ENCODE data around the gene ORC6. TPM values are rescaled to one million over a fixed set of nuclear protein-coding genes. Genes with fewer than 3 reads are reported as not detected.
A peak's percentile ranks its signal among the peaks of the same experiment; 100 is the strongest.

ORC6 gene
- total RNA-seq, 2 experiments from 2014 or later: 3.7 to 3.8 TPM

DNA sequence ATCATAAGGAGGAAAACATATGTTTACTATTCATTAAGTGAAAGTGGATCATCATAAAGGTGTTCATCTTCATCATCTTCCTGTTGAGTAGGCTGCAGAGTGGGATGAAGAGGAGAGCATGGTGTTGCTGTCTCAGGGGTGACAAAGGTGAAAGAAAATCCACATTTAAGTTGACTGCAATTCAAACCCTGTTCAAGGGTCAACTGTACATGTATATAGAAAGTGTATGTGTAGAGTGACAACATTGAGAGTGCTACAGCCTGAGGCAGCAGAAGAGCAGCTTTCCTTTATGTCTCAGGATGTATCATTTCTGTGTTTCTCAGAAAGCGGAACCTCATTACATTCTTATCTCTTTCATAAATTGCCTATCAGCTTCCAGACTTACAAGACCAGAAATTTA is 17.2 kb downstream of the ORC6 start:
- no peaks in the 10 kb centered on the region for H3K4me1 Mint-ChIP-seq (ENCODE audit: low read depth)
- Histone ChIP-seq H3K36me3 (ENCODE audit: insufficient read depth, low read length) (no peaks in the 10 kb centered on the region), H3K4me1 (ENCODE audit: insufficient read depth, low read length) (peaks cover 2% of the 10 kb centered on the region), H3K27ac (ENCODE audit: low read depth in 1 of 2, low read length in 2 of 2) (no peak overlapping the region), H3K4me3 (ENCODE audit: low read length) (no peak overlapping the region), H3K27me3 (ENCODE audit: control insufficient read depth in 1 of 2, insufficient read depth in 2 of 2, low read length in 2 of 2) (no peaks in the 10 kb centered on the region), H3K9me3 (ENCODE audit: control insufficient read depth in 1 of 2, insufficient read depth in 1 of 2, low read length in 2 of 2) (no peaks in the 10 kb centered on the region)
- intact Hi-C loops (cut with DNase I, micrococcal nuclease): loop anchor here in 1 of 2 experiments (5.0 kb wide), 1 partner anchor 71 kb away; no protein-coding TSS in a partner anchor
- no peaks in the 10 kb centered on the region for H3K9me3 Mint-ChIP-seq
- TF ChIP-seq, protein P1, sequence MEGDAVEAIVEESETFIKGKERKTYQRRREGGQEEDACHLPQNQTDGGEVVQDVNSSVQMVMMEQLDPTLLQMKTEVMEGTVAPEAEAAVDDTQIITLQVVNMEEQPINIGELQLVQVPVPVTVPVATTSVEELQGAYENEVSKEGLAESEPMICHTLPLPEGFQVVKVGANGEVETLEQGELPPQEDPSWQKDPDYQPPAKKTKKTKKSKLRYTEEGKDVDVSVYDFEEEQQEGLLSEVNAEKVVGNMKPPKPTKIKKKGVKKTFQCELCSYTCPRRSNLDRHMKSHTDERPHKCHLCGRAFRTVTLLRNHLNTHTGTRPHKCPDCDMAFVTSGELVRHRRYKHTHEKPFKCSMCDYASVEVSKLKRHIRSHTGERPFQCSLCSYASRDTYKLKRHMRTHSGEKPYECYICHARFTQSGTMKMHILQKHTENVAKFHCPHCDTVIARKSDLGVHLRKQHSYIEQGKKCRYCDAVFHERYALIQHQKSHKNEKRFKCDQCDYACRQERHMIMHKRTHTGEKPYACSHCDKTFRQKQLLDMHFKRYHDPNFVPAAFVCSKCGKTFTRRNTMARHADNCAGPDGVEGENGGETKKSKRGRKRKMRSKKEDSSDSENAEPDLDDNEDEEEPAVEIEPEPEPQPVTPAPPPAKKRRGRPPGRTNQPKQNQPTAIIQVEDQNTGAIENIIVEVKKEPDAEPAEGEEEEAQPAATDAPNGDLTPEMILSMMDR (IDR thresholded peaks at IDR 0.05): no peak
- ATAC-seq (ENCODE audit: poor library complexity) (no peak), DNase-seq (no peak)
- no peak overlapping the region for H3K27ac Mint-ChIP-seq
- H3K27me3 Mint-ChIP-seq: no peaks in the 10 kb centered on the region
- H3K36me3 Mint-ChIP-seq (ENCODE audit: low read depth): no peaks in the 10 kb centered on the region
- H3K4me3 Mint-ChIP-seq: no peak overlapping the region
- ChIA-PET POLR2A (no interaction called here), CTCF (no interaction called here)

- DNase-seq (peak in 1 of 14 experiments; percentile 22), ATAC-seq (ENCODE audit: poor library complexity) (no peak)
- Histone ChIP-seq H3K4me1 (ENCODE audit: insufficient read depth, low read length) (peaks cover 2% of the 10 kb centered on the region), H3K36me3 (ENCODE audit: insufficient read depth, low read length) (no peaks in the 10 kb centered on the region), H3K9me3 (ENCODE audit: control insufficient read depth in 1 of 2, insufficient read depth in 1 of 2, low read length in 2 of 2) (no peaks in the 10 kb centered on the region), H3K27me3 (ENCODE audit: control insufficient read depth in 1 of 2, insufficient read depth in 2 of 2, low read length in 2 of 2) (no peaks in the 10 kb centered on the region), H3K4me3 (ENCODE audit: low read length) (no peak overlapping the region), H3K27ac (ENCODE audit: low read depth in 1 of 2, low read length in 2 of 2) (no peak overlapping the region)
- ChIA-PET CTCF (no interaction called here), POLR2A (no interaction called here)
- Mint-ChIP-seq H3K27ac (no peak overlapping the region), H3K27me3 (no peaks in the 10 kb centered on the region), H3K36me3 (ENCODE audit: low read depth) (no peaks in the 10 kb centered on the region), H3K4me1 (ENCODE audit: low read depth) (no peaks in the 10 kb centered on the region), H3K9me3 (no peaks in the 10 kb centered on the region), H3K4me3 (no peak overlapping the region)
- intact Hi-C loops (cut with DNase I, micrococcal nuclease): loop anchor here in 1 of 2 experiments (5.0 kb wide), 1 partner anchor 68 kb away; no protein-coding TSS in a partner anchor
- TF ChIP-seq, protein P1 (IDR thresholded peaks at IDR 0.05): no peak
Measured at GRCh38 chr16:46709469-46710005, 20.1 kb downstream of the ORC6 start.

DNA sequence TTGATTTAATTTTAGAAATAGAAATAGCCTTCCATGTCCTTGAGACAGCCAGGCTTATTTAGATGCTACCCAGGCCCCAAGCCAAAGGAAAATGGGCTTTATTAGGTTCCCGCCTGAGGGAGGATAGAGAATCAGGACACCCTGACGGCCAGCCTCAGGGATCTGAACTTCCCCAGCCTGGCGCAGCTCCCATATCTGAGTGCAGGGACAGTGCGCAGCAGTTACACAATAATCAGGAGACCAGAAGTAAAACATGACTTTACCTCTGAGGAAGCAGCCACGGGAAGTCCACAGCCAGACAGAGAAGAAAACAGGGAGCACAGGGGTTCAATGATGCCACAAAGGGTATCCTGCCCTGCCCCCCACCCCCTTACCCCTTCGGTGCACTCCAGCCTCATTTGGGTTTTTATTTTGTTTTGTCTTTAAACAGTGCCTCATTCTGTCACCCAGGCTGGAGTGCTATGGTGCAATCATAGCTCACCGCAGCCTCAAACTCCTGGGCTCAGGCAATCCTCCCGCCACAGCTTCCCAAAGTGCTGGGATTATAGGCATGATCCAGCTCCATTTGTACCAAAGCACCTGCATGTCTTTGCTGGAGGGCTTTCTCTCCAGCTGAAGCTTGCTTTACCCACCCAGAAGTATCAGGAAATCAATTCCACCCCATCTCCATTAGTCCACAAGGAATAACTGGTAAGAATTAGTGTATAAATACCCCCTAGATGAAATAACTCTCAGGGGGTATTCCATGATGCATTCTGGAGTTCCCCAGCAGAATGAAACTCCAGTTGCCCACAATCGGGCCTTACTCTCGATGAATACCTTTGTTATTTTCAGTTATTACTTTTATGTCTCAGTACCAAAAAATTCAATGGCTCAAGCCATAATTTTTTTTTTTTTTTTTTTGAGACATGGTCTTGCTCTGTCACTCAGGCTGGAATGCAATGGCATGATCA is 21.9 kb downstream of the ORC6 start:
- Histone ChIP-seq H3K4me3 (ENCODE audit: low read length) (no peak overlapping the region), H3K9me3 (ENCODE audit: control insufficient read depth in 1 of 2, insufficient read depth in 1 of 2, low read length in 2 of 2) (no peaks in the 10 kb centered on the region), H3K27ac (ENCODE audit: low read depth in 1 of 2, low read length in 2 of 2) (no peak overlapping the region), H3K36me3 (ENCODE audit: insufficient read depth, low read length) (no peaks in the 10 kb centered on the region), H3K27me3 (ENCODE audit: control insufficient read depth in 1 of 2, insufficient read depth in 2 of 2, low read length in 2 of 2) (no peaks in the 10 kb centered on the region), H3K4me1 (ENCODE audit: insufficient read depth, low read length) (peaks cover 2% of the 10 kb centered on the region)
- Mint-ChIP-seq H3K27ac (no peak overlapping the region), H3K27me3 (no peaks in the 10 kb centered on the region), H3K4me1 (ENCODE audit: low read depth) (no peaks in the 10 kb centered on the region), H3K36me3 (ENCODE audit: low read depth) (no peaks in the 10 kb centered on the region), H3K9me3 (no peaks in the 10 kb centered on the region), H3K4me3 (no peak overlapping the region)
- ChIA-PET POLR2A (no interaction called here), CTCF (no interaction called here)
- intact Hi-C loops (cut with DNase I, micrococcal nuclease): no loop called here
- ATAC-seq (ENCODE audit: poor library complexity) (no peak), DNase-seq (peak in 1 of 14 experiments; percentile 16)
- TF ChIP-seq, protein P1 (IDR thresholded peaks at IDR 0.05): no peak
